Right atrium auricular region (tissue), 2 donors: ENCODE results near the gene ROS1. TPM values are rescaled to one million over a fixed set of nuclear protein-coding genes. Genes with fewer than 3 reads are reported as not detected.

ENCODE experiments used
- DNase-seq: peaks from one replicate; pipeline ENCODE4 v3.0.0-alpha.2; 2019; ENCODE audit warnings: low spot score
- H3K27ac ChIP-seq, 2 donors: fragments of 200-600 bp; sonication (generic); 1 replicate in 1 of 2; 2 replicates in 1 of 2; pipeline ENCODE4 v1.5.1; 2016 to 2019
- H3K27me3 ChIP-seq, 2 donors: fragments of 200-600 bp; sonication (generic); one replicate each; pipeline versions ENCODE4 v1.5.1 to v1.6.0; 2017 to 2019
- H3K36me3 ChIP-seq: fragments of 200-600 bp; sonication (generic); one replicate; pipeline ENCODE4 v1.5.1; 2016
- H3K4me1 ChIP-seq, 2 donors: fragments of 200-600 bp; sonication (generic); one replicate each; pipeline versions ENCODE4 v1.5.1 to v1.6.0; 2017 to 2019
- H3K4me3 ChIP-seq, 2 donors: fragments of 200-600 bp; sonication (generic); 1 replicate in 1 of 2; 2 replicates in 1 of 2; pipeline ENCODE4 v1.5.1; 2017 to 2019; ENCODE audit warnings: mild to moderate bottlenecking in 1 of 2, moderate library complexity in 1 of 2
- H3K9me3 ChIP-seq, 2 donors: fragments of 200-600 bp; sonication (generic); one replicate each; pipeline ENCODE4 v1.5.1; 2019
- CTCF ChIP-seq, 2 donors: fragments of 200-600 bp; sonication (generic); IDR thresholded peaks; one replicate each; pipeline ENCODE4 v1.5.1; 2019; ENCODE audit warnings: antibody characterized with exemption in 2 of 2
- total RNA-seq, 2 donors: library from RNA; depleted of rRNA; stranded (reverse); fragments of >200 nt; gene quantifications; one replicate each; pipeline ENCODE4 v1.1.0, GENCODE V29; 2016

Gene ROS1
- total RNA-seq, 2 donors from 2014 or later: not detected

DNA sequence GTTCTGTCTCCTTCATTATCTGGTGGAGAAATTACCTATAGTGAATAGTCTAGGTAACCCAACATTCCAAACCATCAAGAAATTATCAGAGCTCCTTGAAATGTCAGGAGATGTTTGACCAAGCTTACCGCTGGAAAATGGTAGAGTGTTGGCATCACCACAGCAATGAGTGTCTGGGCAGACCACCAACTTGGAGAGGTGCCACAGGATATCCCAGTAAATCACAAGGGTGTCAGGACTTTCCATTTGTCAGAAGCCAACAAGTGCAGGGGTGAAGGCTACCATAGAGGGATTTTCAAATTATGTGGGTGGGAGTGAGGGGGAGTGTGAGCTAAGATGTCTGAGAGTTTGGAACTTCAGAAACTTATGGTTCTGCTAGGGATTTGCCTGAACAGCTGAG, 87.2 kb downstream of the ROS1 start:
- H3K36me3 ChIP-seq: no peaks in the 10 kb centered on the region
- H3K4me1 ChIP-seq: no peaks in the 10 kb centered on the region
- H3K27ac ChIP-seq: no peak overlapping the region
- H3K4me3 ChIP-seq: no peak overlapping the region
- H3K9me3 ChIP-seq: no peaks in the 10 kb centered on the region
- no peak for TF ChIP-seq CTCF (IDR thresholded peaks at IDR 0.05)
- no peak for DNase-seq
- H3K27me3 ChIP-seq: no peaks in the 10 kb centered on the region

- DNase-seq: no peak
- no peak overlapping the region for H3K27ac ChIP-seq
- H3K27me3 ChIP-seq: no peaks in the 10 kb centered on the region
- TF ChIP-seq CTCF (IDR thresholded peaks at IDR 0.05): no peak
- no peaks in the 10 kb centered on the region for H3K4me1 ChIP-seq
- H3K4me3 ChIP-seq: no peak overlapping the region
- no peaks in the 10 kb centered on the region for H3K36me3 ChIP-seq
- H3K9me3 ChIP-seq: peaks cover 0 to 3% of the 10 kb centered on the region in 2 donors
Measured at GRCh38 chr6:117329926-117330325, 95.8 kb downstream of the ROS1 start.

GRCh38 chr6:117328500-117328899, 97.2 kb downstream of the ROS1 start:
- Histone ChIP-seq H3K4me3 (no peak overlapping the region), H3K4me1 (no peaks in the 10 kb centered on the region), H3K27me3 (no peaks in the 10 kb centered on the region), H3K36me3 (no peaks in the 10 kb centered on the region), H3K9me3 (peaks cover 0 to 3% of the 10 kb centered on the region in 2 donors), H3K27ac (no peak overlapping the region)
- no peak for TF ChIP-seq CTCF (IDR thresholded peaks at IDR 0.05)
- no peak for DNase-seq

DNA sequence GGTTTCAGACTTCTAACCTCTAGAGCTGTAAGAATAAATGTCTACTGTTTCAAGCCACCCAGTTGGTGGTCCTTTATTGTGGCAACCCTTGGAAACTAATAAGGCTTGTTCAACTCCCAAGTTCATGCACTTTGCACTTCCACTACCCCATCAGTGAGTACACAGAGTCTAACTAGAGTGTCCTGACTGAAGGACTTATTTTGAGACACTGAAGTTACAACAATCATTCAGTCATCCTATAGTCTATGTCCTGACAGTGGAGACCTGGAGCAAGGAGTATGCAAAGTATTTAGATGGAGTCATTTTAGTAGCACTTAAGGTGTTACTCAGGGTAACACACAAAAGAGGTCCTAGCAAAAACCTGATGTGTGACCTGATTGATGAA, 97.7 kb downstream of the ROS1 start:
- no peaks in the 10 kb centered on the region for H3K36me3 ChIP-seq
- TF ChIP-seq CTCF (IDR thresholded peaks at IDR 0.05): no peak
- no peak overlapping the region for H3K27ac ChIP-seq
- no peak overlapping the region for H3K4me3 ChIP-seq
- DNase-seq: no peak
- H3K4me1 ChIP-seq: no peaks in the 10 kb centered on the region
- peaks cover 0 to 3% of the 10 kb centered on the region in 2 donors for H3K9me3 ChIP-seq
- no peaks in the 10 kb centered on the region for H3K27me3 ChIP-seq

GRCh38 chr6:117327149-117328004, 98.4 kb downstream of the ROS1 start:
- Histone ChIP-seq H3K27me3 (no peaks in the 10 kb centered on the region), H3K4me3 (no peak overlapping the region), H3K9me3 (peaks cover 0 to under 1% of the 10 kb centered on the region in 2 donors), H3K36me3 (no peaks in the 10 kb centered on the region), H3K4me1 (no peaks in the 10 kb centered on the region), H3K27ac (no peak overlapping the region)
- DNase-seq: no peak
- no peak for TF ChIP-seq CTCF (IDR thresholded peaks at IDR 0.05)

- no peak for DNase-seq
Measured at GRCh38 chr6:117326396-117326795, 99.3 kb downstream of the ROS1 start.

More at GRCh38 chr6:117326396-117326795, 99.3 kb downstream of the ROS1 start:
- Histone ChIP-seq H3K27ac (no peak overlapping the region), H3K36me3 (no peaks in the 10 kb centered on the region), H3K4me3 (no peak overlapping the region), H3K27me3 (no peaks in the 10 kb centered on the region), H3K9me3 (no peaks in the 10 kb centered on the region), H3K4me1 (no peaks in the 10 kb centered on the region)
- no peak for TF ChIP-seq CTCF (IDR thresholded peaks at IDR 0.05)
